ENCODE measurements around the gene RASL11B.

Gene RASL11B

GRCh38 chr4:52842792-52843191 is 19.3 kb upstream of the RASL11B start:
- DNase-seq (ENCODE audit: low read depth in 3 of 3, low spot score in 1 of 3) = no peak

GRCh38 chr4:52843351-52843750 is 18.8 kb upstream of the RASL11B start:
- DNase-seq (ENCODE audit: low read depth in 3 of 3, low spot score in 1 of 3) = no peak

GRCh38 chr4:52843958-52844357 is 18.2 kb upstream of the RASL11B start:
- DNase-seq (ENCODE audit: low read depth in 3 of 3, low spot score in 1 of 3) = no peak

GRCh38 chr4:52844596-52844995 is 17.5 kb upstream of the RASL11B start:
- DNase-seq (ENCODE audit: low read depth in 3 of 3, low spot score in 1 of 3) = no peak

- DNase-seq (ENCODE audit: low read depth in 3 of 3, low spot score in 1 of 3) = no peak
Observed at GRCh38 chr4:52846502-52846901, 15.6 kb upstream of the RASL11B start.

GRCh38 chr4:52848254-52848653 is 13.9 kb upstream of the RASL11B start:
- DNase-seq (ENCODE audit: low read depth in 3 of 3, low spot score in 1 of 3) = no peak

GRCh38 chr4:52850406-52851124 is 11.6 kb upstream of the RASL11B start:
- no peak for DNase-seq (ENCODE audit: low read depth in 3 of 3, low spot score in 1 of 3)

GRCh38 chr4:52852041-52852440 is 10.1 kb upstream of the RASL11B start:
- no peak for DNase-seq (ENCODE audit: low read depth in 3 of 3, low spot score in 1 of 3)

GRCh38 chr4:52852711-52853110 is 9.4 kb upstream of the RASL11B start:
- no peak for DNase-seq (ENCODE audit: low read depth in 3 of 3, low spot score in 1 of 3)

- DNase-seq (ENCODE audit: low read depth in 3 of 3, low spot score in 1 of 3) = no peak
Observed at GRCh38 chr4:52853351-52853750, 8.8 kb upstream of the RASL11B start.

- DNase-seq (ENCODE audit: low read depth in 3 of 3, low spot score in 1 of 3) = no peak
Observed at GRCh38 chr4:52856801-52857200, 5.3 kb upstream of the RASL11B start.

GRCh38 chr4:52860361-52860760 is 1.8 kb upstream of the RASL11B start:
- DNase-seq (ENCODE audit: low read depth in 3 of 3, low spot score in 1 of 3) = no peak

GRCh38 chr4:52861171-52861823 is 820 bp upstream of the RASL11B start:
- DNase-seq (ENCODE audit: low read depth in 3 of 3, low spot score in 1 of 3) = no peak

GRCh38 chr4:52862639-52863161 is 583 bp downstream of the RASL11B start:
- no peak for DNase-seq (ENCODE audit: low read depth in 3 of 3, low spot score in 1 of 3)

GRCh38 chr4:52863324-52863723 is 1.2 kb downstream of the RASL11B start:
- no peak for DNase-seq (ENCODE audit: low read depth in 3 of 3, low spot score in 1 of 3)

GRCh38 chr4:52864793-52865192 is 2.7 kb downstream of the RASL11B start:
- no peak for DNase-seq (ENCODE audit: low read depth in 3 of 3, low spot score in 1 of 3)

- DNase-seq (ENCODE audit: low read depth in 3 of 3, low spot score in 1 of 3) = no peak
Observed at GRCh38 chr4:52865300-52865699, 3.2 kb downstream of the RASL11B start.

GRCh38 chr4:52866734-52867133 is 4.6 kb downstream of the RASL11B start:
- no peak for DNase-seq (ENCODE audit: low read depth in 3 of 3, low spot score in 1 of 3)

- no peak for DNase-seq (ENCODE audit: low read depth in 3 of 3, low spot score in 1 of 3)
Observed at GRCh38 chr4:52867163-52867562, 5.0 kb downstream of the RASL11B start.

- no peak for DNase-seq (ENCODE audit: low read depth in 3 of 3, low spot score in 1 of 3)
Observed at GRCh38 chr4:52868133-52868532, 6.0 kb downstream of the RASL11B start.

- DNase-seq (ENCODE audit: low read depth in 3 of 3, low spot score in 1 of 3) = no peak
Observed at GRCh38 chr4:52869196-52869595, 7.1 kb downstream of the RASL11B start.

- DNase-seq (ENCODE audit: low read depth in 3 of 3, low spot score in 1 of 3) = no peak
Observed at GRCh38 chr4:52869656-52870055, 7.5 kb downstream of the RASL11B start.

- DNase-seq (ENCODE audit: low read depth in 3 of 3, low spot score in 1 of 3) = no peak
Observed at GRCh38 chr4:52870225-52870624, 8.1 kb downstream of the RASL11B start.

Data from stimulated activated CD4-positive, alpha-beta T cell treated with anti-CD3 and anti-CD28 coated beads, TNF-alpha, amount 100 ng/mL, for 1 hour (primary cell).